ENCODE results near the gene RHOXF1. TPM values are rescaled to one million over a fixed set of nuclear protein-coding genes. Genes with fewer than 3 reads are reported as not detected.
"Not testable (repeated sequence)": the region's sequence is repeated elsewhere in the genome, so short reads cannot be mapped to it uniquely, and the experiment has no call there.

The RHOXF1 gene
- total RNA-seq (2014; rRNA removed; shearing (Covaris generic)): not detected in 2 replicates

DNA sequence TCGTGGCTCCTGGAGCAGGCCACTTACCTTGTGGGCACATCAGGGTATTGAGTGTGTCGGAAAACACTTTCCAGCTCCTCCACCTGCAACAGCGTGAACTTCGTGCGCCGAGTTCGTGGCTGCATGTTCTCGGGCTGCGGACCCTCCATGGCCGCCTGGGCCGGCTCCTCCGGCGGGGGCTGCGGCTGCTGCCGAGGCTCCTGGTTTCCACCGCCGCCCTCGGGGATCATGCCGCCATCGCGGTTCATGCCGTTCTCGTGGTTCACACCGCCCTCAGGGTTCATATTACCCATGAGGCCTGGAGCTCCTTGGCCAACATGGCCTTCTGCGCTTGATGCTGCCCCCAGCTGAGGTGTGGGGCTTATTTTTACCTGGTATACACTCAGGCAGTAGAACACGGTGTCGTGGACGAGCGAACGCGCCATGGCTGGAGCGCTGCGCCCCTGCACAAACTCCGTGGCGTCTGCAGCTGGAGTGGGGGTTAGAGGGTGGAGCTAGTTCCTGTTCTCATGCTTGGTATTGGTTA lies at the start of gene RHOXF1:
TSS of gene RHOXF1 (minus strand) at position 476 of the 526 bp plus-strand sequence. CDS start at position 425, 51 bp downstream.
- no peak for DNase-seq (ENCODE audit: low spot score)

- not testable (repeated sequence) for DNase-seq (ENCODE audit: low spot score)
Observed at GRCh38 chrX:120159086-120159485, 43.4 kb upstream of the RHOXF1 start.

GRCh38 chrX:120158313-120158712 lies 42.6 kb upstream of the RHOXF1 start, which contains the start of gene RHOXF2:
RHOXF2 (plus strand) TSS chrX:120158613; CDS start chrX:120158751, 138 bp downstream.
- not testable (repeated sequence) for DNase-seq (ENCODE audit: low spot score)

DNA sequence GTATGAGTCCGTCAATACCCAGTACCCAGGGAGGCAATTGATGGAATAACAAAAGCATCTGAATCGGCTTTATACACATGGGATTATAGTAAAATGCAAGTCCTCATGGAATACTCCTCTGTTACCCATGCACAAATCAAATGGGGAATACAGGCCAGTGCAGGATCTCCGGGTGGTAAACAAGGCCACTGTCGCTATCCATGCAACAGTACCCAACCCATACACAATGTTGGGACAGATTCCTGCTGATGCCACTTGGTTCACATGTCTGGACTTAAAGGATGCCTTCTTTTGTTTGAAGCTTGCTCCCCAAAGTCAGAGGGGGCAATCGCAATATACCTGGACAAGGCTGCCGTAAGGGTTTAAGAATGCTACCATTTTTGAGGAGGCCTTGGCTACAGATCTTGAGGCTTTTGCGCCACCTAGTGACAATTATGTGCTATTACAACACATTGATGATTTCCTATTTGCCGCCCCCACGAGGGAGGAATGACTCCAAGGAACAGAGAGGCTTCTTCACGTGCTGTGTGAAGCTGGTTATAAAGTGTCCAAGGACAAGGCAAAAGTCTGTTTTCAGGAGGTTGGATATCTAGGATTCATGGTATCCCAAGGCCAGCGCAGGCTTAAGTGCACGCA lies 34.5 kb upstream of the RHOXF1 start:
- DNase-seq (ENCODE audit: low spot score): not testable (repeated sequence)

DNA sequence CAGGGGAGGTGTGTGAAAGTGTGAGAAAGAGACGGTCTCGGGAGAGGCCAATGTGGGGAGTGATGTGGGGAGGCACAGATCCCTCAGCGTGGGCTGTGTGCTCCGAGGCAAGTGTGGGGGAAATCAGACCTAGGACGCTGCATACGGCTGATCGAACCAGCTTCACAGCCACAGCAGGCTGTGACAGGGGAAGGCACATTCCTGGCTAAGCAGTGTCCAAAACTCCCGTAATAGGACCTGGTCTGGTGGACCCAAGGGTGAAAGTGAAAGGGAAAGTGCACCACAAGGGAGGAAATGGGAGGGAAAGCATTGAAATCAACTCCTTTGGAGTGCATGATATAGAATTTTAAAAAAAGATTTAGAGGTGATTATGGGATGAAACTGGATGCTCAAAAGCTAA lies 31.8 kb upstream of the RHOXF1 start:
- DNase-seq (ENCODE audit: low spot score): no peak

GRCh38 chrX:120146323-120146722 lies 30.6 kb upstream of the RHOXF1 start:
- DNase-seq (ENCODE audit: low spot score): not testable (repeated sequence)

GRCh38 chrX:120145295-120145925 lies 29.7 kb upstream of the RHOXF1 start:
- DNase-seq (ENCODE audit: low spot score): no peak

DNA sequence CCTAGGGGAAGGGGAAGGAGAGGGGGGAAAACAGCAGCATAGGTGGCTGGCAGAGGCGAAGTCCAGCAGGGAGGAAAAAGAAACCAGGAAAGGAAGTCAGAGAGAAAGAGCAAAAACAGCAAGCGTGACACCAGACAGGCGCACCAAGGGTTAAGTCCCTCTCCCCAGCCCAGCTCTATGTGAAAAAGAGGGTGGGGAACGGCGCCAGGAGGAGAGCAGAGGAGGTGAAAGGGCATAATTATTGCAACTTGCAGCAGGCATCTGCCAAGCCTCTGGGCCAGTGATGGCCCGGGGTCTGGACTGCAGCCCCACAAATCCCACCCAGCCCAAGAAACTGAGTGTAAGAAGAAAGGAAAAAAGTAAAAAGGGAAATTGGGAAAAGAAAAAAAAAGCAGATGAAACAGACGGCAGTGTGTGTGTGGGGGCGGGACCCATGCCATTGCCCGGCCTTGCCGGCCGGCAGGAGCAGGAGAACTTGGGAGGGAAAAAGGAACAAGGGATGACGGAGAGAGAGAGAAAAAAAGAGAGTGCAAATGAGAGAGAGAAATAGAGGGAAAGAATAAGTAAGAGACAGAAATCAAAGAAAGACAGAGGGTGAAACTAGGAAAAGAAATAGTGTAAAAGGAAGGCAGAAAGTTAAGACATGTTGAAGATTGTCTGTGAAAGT lies 28.6 kb upstream of the RHOXF1 start:
- DNase-seq (ENCODE audit: low spot score): no peak

- DNase-seq (ENCODE audit: low spot score): no peak
Observed at GRCh38 chrX:120140293-120140981, 24.7 kb upstream of the RHOXF1 start.

- no peak for DNase-seq (ENCODE audit: low spot score)
Observed at GRCh38 chrX:120137439-120137838, 21.7 kb upstream of the RHOXF1 start.

DNA sequence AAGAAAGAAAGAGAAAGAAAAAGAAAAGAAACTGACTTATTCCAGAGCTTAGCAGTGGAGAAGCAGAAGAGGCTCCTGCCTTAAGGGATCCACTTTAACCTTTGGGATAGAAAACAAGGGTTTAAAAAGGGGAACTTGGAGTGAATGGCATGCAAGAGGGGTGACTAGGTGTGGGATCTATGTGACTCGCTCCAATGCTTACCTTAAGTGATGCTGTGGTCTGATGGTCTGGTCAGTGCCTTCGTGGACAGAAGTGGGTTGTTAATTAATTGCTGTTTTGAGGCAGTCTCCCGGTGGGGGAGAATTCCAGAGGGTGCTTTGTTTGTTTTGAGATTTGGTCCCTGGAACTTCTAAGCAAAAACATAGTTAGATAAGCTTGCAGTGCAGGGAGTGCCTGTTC lies 21.1 kb upstream of the RHOXF1 start:
- no peak for DNase-seq (ENCODE audit: low spot score)

DNA sequence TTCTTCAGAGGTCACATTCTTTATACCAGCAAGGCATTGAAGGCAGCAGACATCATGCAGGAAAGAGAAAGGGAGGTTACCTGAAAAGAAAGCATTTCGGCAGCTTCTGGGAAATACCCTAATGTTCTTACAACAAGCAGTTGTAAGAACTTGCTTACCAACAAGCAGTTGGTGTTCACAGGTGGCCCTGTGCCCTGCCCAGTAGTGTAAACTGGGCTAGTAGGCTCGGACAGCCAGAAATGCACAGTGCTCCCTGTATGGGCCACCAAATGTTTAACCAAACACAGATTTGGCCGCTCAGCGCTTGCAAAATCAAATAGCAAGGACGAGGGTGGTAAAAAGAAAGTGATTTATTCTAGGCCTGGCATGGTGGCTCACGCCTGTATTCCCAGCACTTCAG lies 20.4 kb upstream of the RHOXF1 start:
- DNase-seq (ENCODE audit: low spot score): no peak

- DNase-seq (ENCODE audit: low spot score): not testable (repeated sequence)
Observed at GRCh38 chrX:120128306-120128846, 12.7 kb upstream of the RHOXF1 start.

- DNase-seq (ENCODE audit: low spot score): peak; percentile 17
Observed at GRCh38 chrX:120125444-120125843, 9.7 kb upstream of the RHOXF1 start.

GRCh38 chrX:120120223-120120622 lies 4.5 kb upstream of the RHOXF1 start:
- peak; percentile 85 for DNase-seq (ENCODE audit: low spot score)

DNA sequence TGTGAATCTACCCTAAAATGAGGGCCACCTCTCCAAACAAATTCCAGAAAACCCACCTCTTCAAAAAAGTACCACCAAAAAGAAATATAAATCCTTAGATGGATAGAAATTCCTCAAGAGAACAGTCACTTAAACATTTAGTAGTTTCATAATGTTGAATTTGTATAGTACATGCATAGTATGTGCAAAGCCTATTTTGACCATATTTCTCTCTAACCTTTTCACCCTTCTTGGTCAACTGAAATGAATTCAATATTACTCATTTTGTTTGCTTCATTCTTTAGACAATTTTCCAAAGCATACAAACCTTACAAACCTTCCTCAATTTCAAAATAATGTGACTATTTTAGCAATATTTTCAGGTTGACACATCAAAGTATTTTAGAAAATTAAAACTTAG lies 4.1 kb downstream of the RHOXF1 start:
- no peak for DNase-seq (ENCODE audit: low spot score)

DNA sequence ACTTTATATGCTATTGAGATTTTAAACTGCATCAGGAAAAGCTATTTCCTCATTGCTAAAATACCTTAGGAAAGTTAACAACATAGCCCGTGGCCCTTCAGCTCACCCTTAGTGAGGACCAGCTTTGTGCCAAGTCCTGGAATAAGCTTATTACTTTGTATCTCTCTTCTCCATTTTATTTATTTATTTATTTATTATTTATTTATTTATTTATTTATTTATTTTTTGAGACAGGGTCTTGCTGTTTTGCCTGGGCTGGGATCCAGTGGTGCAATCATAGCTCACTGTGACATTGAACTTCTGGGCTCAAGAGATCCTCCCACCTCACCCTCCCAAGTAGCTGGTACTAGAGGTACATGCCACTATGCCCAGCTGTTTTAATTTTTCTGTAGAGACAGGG lies 6.3 kb downstream of the RHOXF1 start:
- DNase-seq (ENCODE audit: low spot score): no peak

- not testable (repeated sequence) for DNase-seq (ENCODE audit: low spot score)
Observed at GRCh38 chrX:120104707-120105106, 11.0 kb downstream of the RHOXF1 start.

GRCh38 chrX:120101057-120101456 lies 14.7 kb downstream of the RHOXF1 start:
- not testable (repeated sequence) for DNase-seq (ENCODE audit: low spot score)

- no peak for DNase-seq (ENCODE audit: low spot score)
Observed at GRCh38 chrX:120090208-120090607, 25.5 kb downstream of the RHOXF1 start.

- DNase-seq (ENCODE audit: low spot score): peak; percentile 3
Observed at GRCh38 chrX:120087289-120088017, 28.3 kb downstream of the RHOXF1 start.
